HG03064 (cell line): Measurements from ENCODE around the gene RAD21L1.

Experiments used
- ATAC-seq: cut with Tn5 transposase; IDR thresholded peaks from one replicate; pipeline ENCODE4 v1.9.1; 2021; ENCODE audit warnings: low read depth; ENCODE audit not compliant: unreplicated experiment

RAD21L1 gene

GRCh38 chr20:1291191-1291741 lies 65.4 kb downstream of the RAD21L1 start:
- no peak for ATAC-seq

- ATAC-seq = no peak
These were observed 66.8 kb downstream of the RAD21L1 start for GRCh38 chr20:1292620-1293019.

- no peak for ATAC-seq
These were observed 68.0 kb downstream of the RAD21L1 start for GRCh38 chr20:1293641-1294379.

- ATAC-seq = no peak
These were observed 68.7 kb downstream of the RAD21L1 start for GRCh38 chr20:1294497-1294896.

GRCh38 chr20:1295276-1295930 lies 69.6 kb downstream of the RAD21L1 start:
- ATAC-seq = no peak

- ATAC-seq = no peak
These were observed 70.3 kb downstream of the RAD21L1 start for GRCh38 chr20:1296117-1296610.

GRCh38 chr20:1296922-1297321 lies 71.1 kb downstream of the RAD21L1 start:
- no peak for ATAC-seq

- ATAC-seq = no peak
These were observed 71.6 kb downstream of the RAD21L1 start for GRCh38 chr20:1297486-1297885.

GRCh38 chr20:1298166-1298565 lies 72.3 kb downstream of the RAD21L1 start:
- no peak for ATAC-seq

GRCh38 chr20:1298888-1299511 lies 73.2 kb downstream of the RAD21L1 start:
- ATAC-seq = no peak

- no peak for ATAC-seq
These were observed 73.7 kb downstream of the RAD21L1 start for GRCh38 chr20:1299522-1299921.

- ATAC-seq = no peak
These were observed 74.4 kb downstream of the RAD21L1 start for GRCh38 chr20:1300083-1300840.

- ATAC-seq = no peak
These were observed 75.2 kb downstream of the RAD21L1 start for GRCh38 chr20:1301031-1301529.

- no peak for ATAC-seq
These were observed 77.1 kb downstream of the RAD21L1 start for GRCh38 chr20:1302685-1303541.

- ATAC-seq = no peak
These were observed 79.1 kb downstream of the RAD21L1 start for GRCh38 chr20:1304710-1305515.
